ENCODE results near the gene STYK1. TPM values are rescaled to one million over a fixed set of nuclear protein-coding genes. Genes with fewer than 3 reads are reported as not detected.

STYK1 gene
- total and polyA plus RNA-seq, 9 of the 15 experiments (the other 6 are each of a cell fraction or from before 2014, with no cell fraction given), result 0.31 to 1.8 (median 0.64) TPM

- TF ChIP-seq HEY1 (CRISPR knock-in tag; IDR thresholded peaks at IDR 0.05; ENCODE audit: borderline replicate concordance) (no peak), SMAD3 (CRISPR knock-in tag; conservative IDR thresholded peaks at IDR 0.05) (no peak), STAT5A (IDR thresholded peaks at IDR 0.05; ENCODE audit: borderline replicate concordance, low read length) (no peak), BRD9 (IDR thresholded peaks at IDR 0.05; ENCODE audit: low read depth, partially characterized antibody) (no peak), CTBP1 (IDR thresholded peaks at IDR 0.05; ENCODE audit: borderline replicate concordance) (no peak), PRMT5 (CRISPR knock-in tag; IDR thresholded peaks at IDR 0.05) (no peak)
These were observed 14.2 kb upstream of the STYK1 start (continued) for GRCh38 chr12:10688042-10688441.

- Histone ChIP-seq H3K9me1 (ENCODE audit: control insufficient read depth, insufficient read depth, low read length) (no peaks in the 10 kb centered on the region), H3K9ac (ENCODE audit: insufficient read depth in 1 of 2, low read depth in 2 of 2, low read length in 2 of 2) (no peak overlapping the region), H2AFZ (ENCODE audit: low read depth, low read length) (peak overlapping the region; percentile 63), H3K4me1 (replicated peaks in 1 of 2; ENCODE audit: control insufficient read depth in 2 of 2, insufficient read depth in 2 of 2, low read length in 2 of 2) (peaks cover 3 to 4% of the 10 kb centered on the region in 2 experiments; a peak in 4 of 5 replicates), H4K20me1 (replicated peaks; ENCODE audit: control insufficient read depth, insufficient read depth, low read length) (no peaks in the 10 kb centered on the region), H3K36me3 (ENCODE audit: control insufficient read depth, insufficient read depth, low read length) (no peaks in the 10 kb centered on the region), H3K4me3 (no peak overlapping the region), H3K4me2 (ENCODE audit: insufficient read depth, low read length) (0 out of 2 replicates have a peak overlapping the region, but pooled peaks have one; percentile 0), H3K79me2 (ENCODE audit: control insufficient read depth, insufficient read depth, low read length) (no peaks in the 10 kb centered on the region), H3K9me3 (replicated peaks; ENCODE audit: control insufficient read depth, insufficient read depth, low read depth, low read length) (no peaks in the 10 kb centered on the region), H3K27me3 (ENCODE audit: control insufficient read depth in 2 of 2, insufficient read depth in 2 of 2, low read length in 2 of 2) (no peaks in the 10 kb centered on the region), H3K27ac (ENCODE audit: extremely low read depth, low read depth, low read length) (no peak overlapping the region)
- CTCF ChIA-PET (ENCODE audit: low intra/inter-chr PET ratio), result no interaction called here
- intact Hi-C loops (cut with micrococcal nuclease) (loop anchor here (5.0 kb wide), 1 partner anchor 110 kb away; no protein-coding TSS in a partner anchor), in situ Hi-C loops (cut with MboI) (no loop called here)
- no TSS peak for BruUV-seq (replicated peaks)
- POLR2A ChIA-PET, result no interaction called here
- DNase-seq (ENCODE audit: extremely low read depth in 1 of 4, low spot score in 3 of 4) (no peak), ATAC-seq (no peak), FAIRE-seq (no peak)
- TF ChIP-seq ZNF143 (CRISPR knock-in tag; IDR thresholded peaks at IDR 0.05) (no peak), FOXK2 (conservative IDR thresholded peaks at IDR 0.05 in 1 of 2, IDR thresholded peaks at IDR 0.05 in 1 of 2; ENCODE audit: low read depth in 2 of 2) (no peak), EGR1 (conservative IDR thresholded peaks at IDR 0.05) (no peak), BACH1 (tag; IDR thresholded peaks at IDR 0.05) (no peak), VEZF1 (CRISPR knock-in tag; IDR thresholded peaks at IDR 0.05) (no peak), ETV6 (IDR thresholded peaks at IDR 0.05; ENCODE audit: borderline replicate concordance in 1 of 2, low read depth in 2 of 2, low read length in 1 of 2) (no peak), ETV6 (CRISPR knock-in tag; IDR thresholded peaks at IDR 0.05; ENCODE audit: borderline replicate concordance) (no peak), ADNP (tag; IDR thresholded peaks at IDR 0.05) (no peak), PKNOX1 (IDR thresholded peaks at IDR 0.05) (no peak), ETV1 (tag; conservative IDR thresholded peaks at IDR 0.05; ENCODE audit: low read depth) (no peak), ELK3 (CRISPR knock-in tag; IDR thresholded peaks at IDR 0.05) (no peak), ZNF175 (CRISPR knock-in tag; IDR thresholded peaks at IDR 0.05; ENCODE audit: low read depth) (no peak), EP300 (IDR thresholded peaks at IDR 0.05; ENCODE audit: low read length) (no peak)
- WGBS (ENCODE audit: insufficient coverage, low coverage, missing lambda C conversion rate), result 58% methylated on average over 11 of the region's 15 CpGs
These were observed 1.5 kb downstream of the STYK1 start for GRCh38 chr12:10672231-10672868.

Data from K562 (cell line).